Measurements from ENCODE around the gene KAZALD1. TPM values are rescaled to one million over a fixed set of nuclear protein-coding genes. Genes with fewer than 3 reads are reported as not detected.

Gene KAZALD1
- polyA plus RNA-seq, 2 of the 4 experiments (the other 2 are of a cell fraction): 4.3 to 4.5 TPM

GRCh38 chr10:101060036-101060950 is 1.5 kb upstream of the KAZALD1 start (continued):
- no peak for TF ChIP-seq HMGXB4 (CRISPR knock-in tag; IDR thresholded peaks at IDR 0.05; ENCODE audit: borderline replicate concordance)
- TF ChIP-seq PHF8 (IDR thresholded peaks at IDR 0.05; ENCODE audit: borderline replicate concordance, low read depth): no peak

GRCh38 chr10:101060951-101061623 is 702 bp upstream of the KAZALD1 start:
- H3K9me3 ChIP-seq: no peaks in the 10 kb centered on the region
- peak overlapping the region; percentile 90 to 99 for H3K27ac ChIP-seq
- peaks cover 43% of the 10 kb centered on the region for H3K4me1 ChIP-seq
- DNase-seq (ENCODE audit: low read depth in 1 of 2, low spot score in 1 of 2) (peak; percentile 93 to 95), ATAC-seq (peak; percentile 67 to 80), FAIRE-seq (no peak)
- H3K4me3 ChIP-seq: peak overlapping the region; percentile 65
- WGBS (ENCODE audit: missing lambda C conversion rate): 34% methylated on average over 12 of the region's 67 CpGs
- H3K4me2 ChIP-seq: peak overlapping the region; percentile 77
- ChIA-PET POLR2A (interaction anchor here (0.6 to 4.4 kb wide), 9 partner anchors 10 to 525 kb away, joined by 3 to 39 read pairs (median 3); partner anchors contain the start of genes HIF1AN, MRPL43, PDZD7 and SFXN3), CTCF (interaction anchor here (0.7 to 65.1 kb wide), 14 partner anchors 16 to 509 kb away, joined by 3 to 2364 read pairs (median 4); partner anchors contain the start of genes KAZALD1, PDZD7 and SFXN3)
- TF ChIP-seq USF2 (IDR thresholded peaks at IDR 0.05) (no peak), EP300 (IDR thresholded peaks at IDR 0.05) (no peak), RFX5 (IDR thresholded peaks at IDR 0.05) (no peak), NR3C1 (IDR thresholded peaks at IDR 0.05) (no peak), EHF (CRISPR knock-in tag; IDR thresholded peaks at IDR 0.05) (no peak), RNF2 (IDR thresholded peaks at IDR 0.05; ENCODE audit: borderline replicate concordance, low read depth) (no peak), HMGXB4 (CRISPR knock-in tag; IDR thresholded peaks at IDR 0.05; ENCODE audit: borderline replicate concordance) (no peak), NFE2L2 (conservative IDR thresholded peaks at IDR 0.05; ENCODE audit: low read length) (no peak), FOSL2 (IDR thresholded peaks at IDR 0.05) (no peak), FOSL2 (CRISPR knock-in tag; IDR thresholded peaks at IDR 0.05) (no peak), FOXS1 (CRISPR knock-in tag; IDR thresholded peaks at IDR 0.05) (no peak), HOXB5 (CRISPR knock-in tag; IDR thresholded peaks at IDR 0.05) (0 out of 2 replicates have a peak, but pooled peaks have one; percentile 44), ZFP36 (IDR thresholded peaks at IDR 0.05; ENCODE audit: borderline replicate concordance, partially characterized antibody) (no peak), E2F6 (IDR thresholded peaks at IDR 0.05; ENCODE audit: borderline replicate concordance, low read depth) (peak; percentile 70; the same call in 1 of the 2 replicates), FOSB (CRISPR knock-in tag; IDR thresholded peaks at IDR 0.05) (no peak), SREBF2 (IDR thresholded peaks at IDR 0.05) (no peak), MAZ (IDR thresholded peaks at IDR 0.05; ENCODE audit: borderline replicate concordance, low read depth, low read length) (peak; percentile 72; the same call in 1 of the 2 replicates), CHD2 (IDR thresholded peaks at IDR 0.05; ENCODE audit: low read length, partially characterized antibody) (no peak), TP53 (CRISPR knock-in tag; IDR thresholded peaks at IDR 0.05) (no peak), BCL3 (IDR thresholded peaks at IDR 0.05) (peak; percentile 66; the same call in 1 of the 3 replicates), HDAC2 (IDR thresholded peaks at IDR 0.05) (no peak), BHLHE40 (IDR thresholded peaks at IDR 0.05; ENCODE audit: low read depth, low read length) (no peak), HOXB13 (CRISPR knock-in tag; IDR thresholded peaks at IDR 0.05; ENCODE audit: low read depth) (peak; percentile 54; the same call in 1 of the 2 replicates), GATA3 (IDR thresholded peaks at IDR 0.05; ENCODE audit: borderline replicate concordance) (peak; percentile 34; the same call in 1 of the 2 replicates), JUNB (IDR thresholded peaks at IDR 0.05) (no peak), CTCF (IDR thresholded peaks at IDR 0.05) (no peak), MYC (IDR thresholded peaks at IDR 0.05; ENCODE audit: borderline replicate concordance, low read length) (peak; percentile 65; the same call in 1 of the 2 replicates)
